ENCODE data around the gene ARL2BP. TPM values are rescaled to one million over a fixed set of nuclear protein-coding genes. Genes with fewer than 3 reads are reported as not detected.

Gene ARL2BP
- total and polyA plus RNA-seq, 10 of the 15 experiments (the other 5 are each of a cell fraction or from before 2014, with no cell fraction given): 12.5 to 56.6 (median 29.7) TPM

GRCh38 chr16:57245472-57246113 lies 534 bp downstream of the ARL2BP start:
- peaks cover 18% of the 10 kb centered on the region for H3K4me1 ChIP-seq (ENCODE audit: control insufficient read depth, insufficient read depth, low read length)
- H3K4me2 ChIP-seq (ENCODE audit: control insufficient read depth, insufficient read depth): peak overlapping the region; percentile 72
- ChIA-PET CTCF (interaction anchor here (0.5 to 1.6 kb wide), 7 partner anchors 9 to 171 kb away, joined by 3 to 6 read pairs (median 3); no protein-coding TSS in a partner anchor), SMC1A (ENCODE audit: uncharacterized antibody, unreplicated experiment) (interaction anchor here (0.6 to 8.4 kb wide), 10 partner anchors 10 to 250 kb away, joined by 3 to 39 read pairs (median 4); partner anchors contain the start of genes PSME3IP1 and RSPRY1), RAD21 (ENCODE audit: unreplicated experiment) (interaction anchor here (0.7 to 3.7 kb wide), 6 partner anchors 11 to 61 kb away, joined by 3 to 19 read pairs (median 3); partner anchors contain the start of genes PSME3IP1 and RSPRY1), POLR2A (interaction anchor here (0.5 to 7.1 kb wide), 11 partner anchors 10 to 152 kb away, joined by 3 to 35 read pairs (median 4); no protein-coding TSS in a partner anchor)
- no peaks in the 10 kb centered on the region for H3K27me3 ChIP-seq (replicated peaks in 1 of 2; ENCODE audit: control insufficient read depth in 2 of 2, insufficient read depth in 2 of 2, low read length in 1 of 2)
- no peaks in the 10 kb centered on the region for H4K20me1 ChIP-seq (ENCODE audit: control insufficient read depth, insufficient read depth)
- peak overlapping the region; percentile 89 for H3K9ac ChIP-seq (ENCODE audit: control insufficient read depth, insufficient read depth, low read length)
- BruUV-seq (replicated peaks): no TSS peak
- DNase-seq (ENCODE audit: low read depth, low spot score): no peak
- H3K36me3 ChIP-seq (ENCODE audit: control insufficient read depth in 2 of 2, insufficient read depth in 2 of 2, low read length in 1 of 2): peaks cover 0 to 11% of the 10 kb centered on the region in 2 experiments; a peak in 2 of 4 replicates
- peak; percentile 13 for FAIRE-seq
- intact Hi-C loops (cut with micrococcal nuclease; ENCODE audit: unreplicated experiment) (loop anchor here (1.0 to 2.0 kb wide), 3 partner anchors 39 to 171 kb away; partner anchors contain the start of gene PLLP), in situ Hi-C loops (cut with MboI) (no loop called here)
- no peaks in the 10 kb centered on the region for H3K9me3 ChIP-seq (replicated peaks; ENCODE audit: control insufficient read depth, insufficient read depth, low read length)
- H2AFZ ChIP-seq (ENCODE audit: control insufficient read depth, low read depth, low read length): peak overlapping the region; percentile 80
- WGBS (ENCODE audit: insufficient coverage, insufficient replicate concordance, low lambda C conversion rate, missing lambda C conversion rate): 7% methylated on average over 26 of the region's 28 CpGs
- peak overlapping the region; percentile 73 for H3K4me3 ChIP-seq
- peaks cover 5% of the 10 kb centered on the region for H3K79me2 ChIP-seq (ENCODE audit: control insufficient read depth, insufficient read depth, low read length)
- peak; percentile 45 for ATAC-seq
- H3K27ac ChIP-seq (ENCODE audit: control insufficient read depth, insufficient read depth): peak overlapping the region; percentile 55
- TF ChIP-seq ZBTB40 (IDR thresholded peaks at IDR 0.05; ENCODE audit: borderline replicate concordance): no peak
- TF ChIP-seq JUND (IDR thresholded peaks at IDR 0.05; ENCODE audit: low read depth, low read length): no peak
- TF ChIP-seq RB1 (IDR thresholded peaks at IDR 0.05; ENCODE audit: borderline replicate concordance): no peak
- no peak for TF ChIP-seq TBL1XR1 (IDR thresholded peaks at IDR 0.05; ENCODE audit: low read depth, low read length)
- TF ChIP-seq CTCF (IDR thresholded peaks at IDR 0.05 in 2 of 3, conservative IDR thresholded peaks at IDR 0.05 in 1 of 3; ENCODE audit: control insufficient read depth in 2 of 3, extremely low read depth in 1 of 3, insufficient read depth in 1 of 3, low read depth in 3 of 3, low read length in 3 of 3): no peak
- TF ChIP-seq, protein P1, sequence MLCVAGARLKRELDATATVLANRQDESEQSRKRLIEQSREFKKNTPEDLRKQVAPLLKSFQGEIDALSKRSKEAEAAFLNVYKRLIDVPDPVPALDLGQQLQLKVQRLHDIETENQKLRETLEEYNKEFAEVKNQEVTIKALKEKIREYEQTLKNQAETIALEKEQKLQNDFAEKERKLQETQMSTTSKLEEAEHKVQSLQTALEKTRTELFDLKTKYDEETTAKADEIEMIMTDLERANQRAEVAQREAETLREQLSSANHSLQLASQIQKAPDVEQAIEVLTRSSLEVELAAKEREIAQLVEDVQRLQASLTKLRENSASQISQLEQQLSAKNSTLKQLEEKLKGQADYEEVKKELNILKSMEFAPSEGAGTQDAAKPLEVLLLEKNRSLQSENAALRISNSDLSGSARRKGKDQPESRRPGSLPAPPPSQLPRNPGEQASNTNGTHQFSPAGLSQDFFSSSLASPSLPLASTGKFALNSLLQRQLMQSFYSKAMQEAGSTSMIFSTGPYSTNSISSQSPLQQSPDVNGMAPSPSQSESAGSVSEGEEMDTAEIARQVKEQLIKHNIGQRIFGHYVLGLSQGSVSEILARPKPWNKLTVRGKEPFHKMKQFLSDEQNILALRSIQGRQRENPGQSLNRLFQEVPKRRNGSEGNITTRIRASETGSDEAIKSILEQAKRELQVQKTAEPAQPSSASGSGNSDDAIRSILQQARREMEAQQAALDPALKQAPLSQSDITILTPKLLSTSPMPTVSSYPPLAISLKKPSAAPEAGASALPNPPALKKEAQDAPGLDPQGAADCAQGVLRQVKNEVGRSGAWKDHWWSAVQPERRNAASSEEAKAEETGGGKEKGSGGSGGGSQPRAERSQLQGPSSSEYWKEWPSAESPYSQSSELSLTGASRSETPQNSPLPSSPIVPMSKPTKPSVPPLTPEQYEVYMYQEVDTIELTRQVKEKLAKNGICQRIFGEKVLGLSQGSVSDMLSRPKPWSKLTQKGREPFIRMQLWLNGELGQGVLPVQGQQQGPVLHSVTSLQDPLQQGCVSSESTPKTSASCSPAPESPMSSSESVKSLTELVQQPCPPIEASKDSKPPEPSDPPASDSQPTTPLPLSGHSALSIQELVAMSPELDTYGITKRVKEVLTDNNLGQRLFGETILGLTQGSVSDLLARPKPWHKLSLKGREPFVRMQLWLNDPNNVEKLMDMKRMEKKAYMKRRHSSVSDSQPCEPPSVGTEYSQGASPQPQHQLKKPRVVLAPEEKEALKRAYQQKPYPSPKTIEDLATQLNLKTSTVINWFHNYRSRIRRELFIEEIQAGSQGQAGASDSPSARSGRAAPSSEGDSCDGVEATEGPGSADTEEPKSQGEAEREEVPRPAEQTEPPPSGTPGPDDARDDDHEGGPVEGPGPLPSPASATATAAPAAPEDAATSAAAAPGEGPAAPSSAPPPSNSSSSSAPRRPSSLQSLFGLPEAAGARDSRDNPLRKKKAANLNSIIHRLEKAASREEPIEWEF (IDR thresholded peaks at IDR 0.05; ENCODE audit: insufficient replicate concordance, low read depth, low read length): no peak
- no peak for TF ChIP-seq NRF1 (conservative IDR thresholded peaks at IDR 0.05; ENCODE audit: low read depth, low read length)
- TF ChIP-seq, protein P2, sequence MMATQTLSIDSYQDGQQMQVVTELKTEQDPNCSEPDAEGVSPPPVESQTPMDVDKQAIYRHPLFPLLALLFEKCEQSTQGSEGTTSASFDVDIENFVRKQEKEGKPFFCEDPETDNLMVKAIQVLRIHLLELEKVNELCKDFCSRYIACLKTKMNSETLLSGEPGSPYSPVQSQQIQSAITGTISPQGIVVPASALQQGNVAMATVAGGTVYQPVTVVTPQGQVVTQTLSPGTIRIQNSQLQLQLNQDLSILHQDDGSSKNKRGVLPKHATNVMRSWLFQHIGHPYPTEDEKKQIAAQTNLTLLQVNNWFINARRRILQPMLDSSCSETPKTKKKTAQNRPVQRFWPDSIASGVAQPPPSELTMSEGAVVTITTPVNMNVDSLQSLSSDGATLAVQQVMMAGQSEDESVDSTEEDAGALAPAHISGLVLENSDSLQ (IDR thresholded peaks at IDR 0.05): 0 out of 2 replicates have a peak, but pooled peaks have one; percentile 11
- no peak for TF ChIP-seq CREB1 (IDR thresholded peaks at IDR 0.05; ENCODE audit: low read depth)
